ENCODE results near the gene ETHE1.

DNA sequence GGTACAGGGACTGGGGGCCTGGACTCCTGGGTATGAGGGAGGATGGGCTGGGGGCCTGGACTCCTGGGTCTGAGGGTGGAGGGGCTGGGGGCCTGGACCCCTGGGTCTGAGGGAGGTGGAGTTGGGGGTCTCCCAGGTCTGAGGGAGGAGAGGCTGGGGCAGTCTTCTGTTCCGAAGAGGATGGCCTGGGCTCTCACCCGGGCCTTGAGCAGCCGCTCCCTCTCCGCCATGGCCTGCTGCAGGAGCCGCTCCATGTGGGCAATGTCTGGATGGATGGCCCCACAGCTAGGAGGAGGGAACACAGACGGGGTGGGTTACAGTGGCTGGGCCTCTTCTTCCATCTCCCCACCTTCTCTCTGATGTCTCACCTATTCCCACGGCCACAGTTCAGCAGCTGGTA lies 40.6 kb downstream of the ETHE1 start:
- TF ChIP-seq, protein P1, sequence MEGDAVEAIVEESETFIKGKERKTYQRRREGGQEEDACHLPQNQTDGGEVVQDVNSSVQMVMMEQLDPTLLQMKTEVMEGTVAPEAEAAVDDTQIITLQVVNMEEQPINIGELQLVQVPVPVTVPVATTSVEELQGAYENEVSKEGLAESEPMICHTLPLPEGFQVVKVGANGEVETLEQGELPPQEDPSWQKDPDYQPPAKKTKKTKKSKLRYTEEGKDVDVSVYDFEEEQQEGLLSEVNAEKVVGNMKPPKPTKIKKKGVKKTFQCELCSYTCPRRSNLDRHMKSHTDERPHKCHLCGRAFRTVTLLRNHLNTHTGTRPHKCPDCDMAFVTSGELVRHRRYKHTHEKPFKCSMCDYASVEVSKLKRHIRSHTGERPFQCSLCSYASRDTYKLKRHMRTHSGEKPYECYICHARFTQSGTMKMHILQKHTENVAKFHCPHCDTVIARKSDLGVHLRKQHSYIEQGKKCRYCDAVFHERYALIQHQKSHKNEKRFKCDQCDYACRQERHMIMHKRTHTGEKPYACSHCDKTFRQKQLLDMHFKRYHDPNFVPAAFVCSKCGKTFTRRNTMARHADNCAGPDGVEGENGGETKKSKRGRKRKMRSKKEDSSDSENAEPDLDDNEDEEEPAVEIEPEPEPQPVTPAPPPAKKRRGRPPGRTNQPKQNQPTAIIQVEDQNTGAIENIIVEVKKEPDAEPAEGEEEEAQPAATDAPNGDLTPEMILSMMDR (IDR thresholded peaks at IDR 0.05): no peak
- no peak for TF ChIP-seq POLR2A (IDR thresholded peaks at IDR 0.05)
